ENCODE measurements around the gene DNMBP. TPM values are rescaled to one million over a fixed set of nuclear protein-coding genes. Genes with fewer than 3 reads are reported as not detected.
"Not testable (repeated sequence)": the region's sequence is repeated elsewhere in the genome, so short reads cannot be mapped to it uniquely, and the experiment has no call there.

The DNMBP gene
- total RNA-seq, 1 donor from 2014 or later, result 5.0 TPM

DNA sequence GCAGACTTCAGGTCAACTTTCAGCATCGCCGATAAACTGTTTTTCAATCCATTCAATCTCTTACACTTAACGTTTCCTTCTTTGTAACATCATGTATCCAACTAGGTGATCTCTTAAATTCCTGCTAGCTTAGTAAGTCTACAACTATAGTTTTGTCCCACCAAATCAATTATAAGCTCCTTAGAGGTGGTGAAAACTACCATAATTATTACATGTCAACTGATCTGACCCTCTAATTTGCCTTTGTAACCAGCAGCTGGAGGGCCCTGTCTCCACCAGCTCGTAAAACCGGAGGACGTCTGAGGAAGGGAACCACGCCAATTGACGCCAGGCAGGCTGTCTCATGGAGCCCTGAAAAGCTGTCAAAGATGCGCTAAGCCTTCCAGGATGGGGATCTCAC, 113.9 kb downstream of the DNMBP start:
- no peaks in the 10 kb centered on the region for H3K27me3 ChIP-seq (ENCODE audit: control insufficient read depth, insufficient read depth, low read length)
- TF ChIP-seq, protein P1, sequence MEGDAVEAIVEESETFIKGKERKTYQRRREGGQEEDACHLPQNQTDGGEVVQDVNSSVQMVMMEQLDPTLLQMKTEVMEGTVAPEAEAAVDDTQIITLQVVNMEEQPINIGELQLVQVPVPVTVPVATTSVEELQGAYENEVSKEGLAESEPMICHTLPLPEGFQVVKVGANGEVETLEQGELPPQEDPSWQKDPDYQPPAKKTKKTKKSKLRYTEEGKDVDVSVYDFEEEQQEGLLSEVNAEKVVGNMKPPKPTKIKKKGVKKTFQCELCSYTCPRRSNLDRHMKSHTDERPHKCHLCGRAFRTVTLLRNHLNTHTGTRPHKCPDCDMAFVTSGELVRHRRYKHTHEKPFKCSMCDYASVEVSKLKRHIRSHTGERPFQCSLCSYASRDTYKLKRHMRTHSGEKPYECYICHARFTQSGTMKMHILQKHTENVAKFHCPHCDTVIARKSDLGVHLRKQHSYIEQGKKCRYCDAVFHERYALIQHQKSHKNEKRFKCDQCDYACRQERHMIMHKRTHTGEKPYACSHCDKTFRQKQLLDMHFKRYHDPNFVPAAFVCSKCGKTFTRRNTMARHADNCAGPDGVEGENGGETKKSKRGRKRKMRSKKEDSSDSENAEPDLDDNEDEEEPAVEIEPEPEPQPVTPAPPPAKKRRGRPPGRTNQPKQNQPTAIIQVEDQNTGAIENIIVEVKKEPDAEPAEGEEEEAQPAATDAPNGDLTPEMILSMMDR (IDR thresholded peaks at IDR 0.05; ENCODE audit: insufficient read depth, low read length, severe bottlenecking), result no peak
- no peak overlapping the region for H3K4me3 ChIP-seq (ENCODE audit: low read depth, low read length)
- DNase-seq (ENCODE audit: low read depth) (no peak), FAIRE-seq (no peak)
- H3K36me3 ChIP-seq (ENCODE audit: control insufficient read depth, insufficient read depth, low read length), result peaks cover 13% of the 10 kb centered on the region

DNA sequence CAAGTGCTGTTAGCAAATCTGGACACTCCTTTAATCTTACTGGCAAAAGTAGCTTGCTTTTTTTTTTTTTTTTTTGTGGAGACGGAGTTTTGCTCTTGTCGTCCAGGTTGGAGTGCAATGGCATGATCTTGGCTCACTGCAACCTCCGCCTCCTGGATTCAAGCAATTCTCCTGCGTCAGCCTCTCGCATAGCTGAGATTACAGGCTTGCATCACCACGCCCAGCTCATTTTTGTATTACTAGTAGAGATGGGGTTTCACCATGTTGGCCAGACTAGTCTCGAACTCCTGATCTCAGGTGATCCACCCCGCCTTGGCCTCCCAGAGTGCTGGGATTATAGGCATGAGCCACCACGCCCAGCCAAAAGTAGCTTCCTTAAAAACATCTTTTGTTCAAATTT, 114.7 kb downstream of the DNMBP start:
- H3K36me3 ChIP-seq (ENCODE audit: control insufficient read depth, insufficient read depth, low read length), result peaks cover 13% of the 10 kb centered on the region
- FAIRE-seq; H3K27me3 ChIP-seq (ENCODE audit: control insufficient read depth, insufficient read depth, low read length); H3K4me3 ChIP-seq (ENCODE audit: low read depth, low read length); DNase-seq (ENCODE audit: low read depth): not testable (repeated sequence)

- DNase-seq (ENCODE audit: low read depth) (peak; percentile 5), FAIRE-seq (no peak)
- Histone ChIP-seq H3K4me3 (ENCODE audit: low read depth, low read length) (no peak overlapping the region), H3K27me3 (ENCODE audit: control insufficient read depth, insufficient read depth, low read length) (no peaks in the 10 kb centered on the region), H3K36me3 (ENCODE audit: control insufficient read depth, insufficient read depth, low read length) (peaks cover 11% of the 10 kb centered on the region)
- TF ChIP-seq, protein P1 (IDR thresholded peaks at IDR 0.05; ENCODE audit: insufficient read depth, low read length, severe bottlenecking), result no peak
These were observed 115.1 kb downstream of the DNMBP start for GRCh38 chr10:99894613-99895012.

DNA sequence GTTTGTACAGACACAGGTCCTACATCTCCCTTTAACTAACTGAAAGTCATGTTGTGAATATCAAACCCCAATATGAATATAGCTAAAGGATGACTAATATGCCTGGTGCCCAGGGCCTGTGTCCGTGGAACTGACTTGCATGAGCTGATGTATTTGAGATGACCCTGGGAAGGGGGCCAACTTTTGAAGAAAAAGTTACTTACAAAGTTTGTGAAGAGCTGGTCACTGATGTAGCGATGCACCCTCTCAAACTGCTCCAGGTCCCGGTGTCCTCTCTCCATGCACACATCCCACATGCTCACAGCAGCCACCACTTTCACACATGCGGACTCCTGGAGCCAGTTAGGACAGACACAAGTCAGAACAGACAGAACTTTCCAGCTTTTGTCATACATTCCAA, 121.1 kb downstream of the DNMBP start:
- peaks cover 7% of the 10 kb centered on the region for H3K36me3 ChIP-seq (ENCODE audit: control insufficient read depth, insufficient read depth, low read length)

DNA sequence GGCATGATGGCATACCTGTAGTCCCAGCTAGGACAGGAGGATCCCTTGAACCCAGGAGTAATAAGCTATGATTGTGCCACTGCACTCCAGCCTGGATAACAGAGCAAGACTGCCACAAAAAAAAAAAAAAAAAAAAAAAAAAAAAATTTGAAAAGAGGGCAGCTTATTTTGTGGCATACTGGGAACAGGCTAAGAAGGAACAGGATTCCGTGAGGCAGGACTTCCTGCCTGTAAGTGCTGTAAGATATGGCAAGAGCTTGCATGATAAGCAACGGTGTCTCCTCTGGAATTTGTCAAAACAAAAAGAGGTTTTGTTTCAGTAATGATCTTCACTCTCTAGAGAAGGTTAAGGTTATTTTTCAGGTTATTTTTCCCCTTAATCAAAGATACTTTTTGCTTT, 126.2 kb downstream of the DNMBP start:
- TF ChIP-seq, protein P1 (IDR thresholded peaks at IDR 0.05; ENCODE audit: insufficient read depth, low read length, severe bottlenecking), result no peak
- Histone ChIP-seq H3K27me3 (ENCODE audit: control insufficient read depth, insufficient read depth, low read length) (no peaks in the 10 kb centered on the region), H3K4me3 (ENCODE audit: low read depth, low read length) (no peak overlapping the region), H3K36me3 (ENCODE audit: control insufficient read depth, insufficient read depth, low read length) (peaks cover 19% of the 10 kb centered on the region)
- DNase-seq (ENCODE audit: low read depth) (no peak), FAIRE-seq (no peak)

More for the DNA sequence above, 121.1 kb downstream of the DNMBP start:
- H3K4me3 ChIP-seq (ENCODE audit: low read depth, low read length), result no peak overlapping the region
- TF ChIP-seq, protein P1 (IDR thresholded peaks at IDR 0.05; ENCODE audit: insufficient read depth, low read length, severe bottlenecking), result no peak
- DNase-seq (ENCODE audit: low read depth), result no peak
- no peak for FAIRE-seq
- H3K27me3 ChIP-seq (ENCODE audit: control insufficient read depth, insufficient read depth, low read length), result no peaks in the 10 kb centered on the region

GRCh38 chr10:99881371-99881770, 128.4 kb downstream of the DNMBP start:
- Histone ChIP-seq H3K4me3 (ENCODE audit: low read depth, low read length) (no peak overlapping the region), H3K36me3 (ENCODE audit: control insufficient read depth, insufficient read depth, low read length) (peaks cover 29% of the 10 kb centered on the region), H3K27me3 (ENCODE audit: control insufficient read depth, insufficient read depth, low read length) (no peaks in the 10 kb centered on the region)
- FAIRE-seq (peak; percentile 79), DNase-seq (ENCODE audit: low read depth) (no peak)
- TF ChIP-seq, protein P1 (IDR thresholded peaks at IDR 0.05; ENCODE audit: insufficient read depth, low read length, severe bottlenecking), result no peak

Data from bronchial epithelial cell (primary cell).